IMR-90 (cell line): ENCODE measurements around the gene SEMA4D.
"Not testable (repeated sequence)": the region's sequence is repeated elsewhere in the genome, so short reads cannot be mapped to it uniquely, and the experiment has no call there.

ENCODE experiments used
- BHLHE40 ChIP-seq: fragments of 150-350 bp; IDR thresholded peaks from 2 replicates; pipeline ENCODE4 v1.6.1; 2016; ENCODE audit warnings: mild to moderate bottlenecking, low read depth, low read length
- CEBPB ChIP-seq: IDR thresholded peaks from 2 replicates; pipeline ENCODE4 v1.6.1; 2012; ENCODE audit warnings: low read depth, low read length, improper control_type of control experiment
- CTCF ChIP-seq: conservative IDR thresholded peaks from 2 replicates; pipeline ENCODE4 v1.5.1; 2012; ENCODE audit warnings: mild to moderate bottlenecking, low read depth, low read length, improper control_type of control experiment
- ELK1 ChIP-seq: fragments of 150-350 bp; IDR thresholded peaks from 2 replicates; pipeline ENCODE4 v1.6.1; 2016; ENCODE audit warnings: low read depth, mild to moderate bottlenecking, low read length, moderate library complexity, borderline replicate concordance
- FOS ChIP-seq: fragments of 150-350 bp; IDR thresholded peaks from 2 replicates; pipeline ENCODE4 v1.6.1; 2016; ENCODE audit warnings: low read depth, low read length
- MAZ ChIP-seq: IDR thresholded peaks from 2 replicates; pipeline ENCODE4 v1.6.1; 2012; ENCODE audit warnings: low read depth, mild to moderate bottlenecking, low read length, improper control_type of control experiment, moderate library complexity, borderline replicate concordance
- POLR2A ChIP-seq: IDR thresholded peaks from 2 replicates; pipeline ENCODE4 v1.6.1; 2012; ENCODE audit warnings: mild to moderate bottlenecking, low read depth, low read length
- RFX5 ChIP-seq: IDR thresholded peaks from 2 replicates; pipeline ENCODE4 v1.8.0; 2012; ENCODE audit warnings: low read depth, mild to moderate bottlenecking, low read length, moderate library complexity
- SMC3 ChIP-seq: fragments of 150-350 bp; IDR thresholded peaks from 2 replicates; pipeline ENCODE4 v1.6.1; 2016; ENCODE audit warnings: low read depth, mild to moderate bottlenecking, antibody characterized with exemption, low read length, moderate library complexity

GRCh38 chr9:89479669-89480011 is 18.3 kb downstream of the SEMA4D start:
- not testable (repeated sequence) for TF ChIP-seq CTCF, RFX5, SMC3, CEBPB, POLR2A, MAZ, ELK1, FOS, BHLHE40
